GM12878 (cell line): Measurements from ENCODE around the gene AHCYL2. TPM values are rescaled to one million over a fixed set of nuclear protein-coding genes. Genes with fewer than 3 reads are reported as not detected.

Experiments used
- ATAC-seq: fragments of 200-7000 bp; cut with Tn5 transposase; 3 replicates; pipeline ENCODE4 v1.9.1; 2020; ENCODE audit warnings: mild to moderate bottlenecking, moderate library complexity
- BruUV-seq: library from RNA; stranded (reverse); fragments of 400-500 nt; replicated peaks from 2 replicates; lab custom pipeline; 2021; lab: Mats Ljungman, UMichigan
- CTCF ChIA-PET: fragments of 300-600 bp; sonication (Branson Sonifier 250); formaldehyde crosslinking; extraction: SDS; loops from one replicate; lab custom pipeline; 2021; ENCODE audit warnings: inconsistent platforms; lab: Yijun Ruan, JAX
- POLR2A ChIA-PET: fragments of 350-600 bp; formaldehyde crosslinking; extraction: SDS; loops from one replicate; lab custom pipeline; 2021; ENCODE audit warnings: inconsistent platforms; lab: Charles Lee
- RAD21 ChIA-PET: fragments of 300-600 bp; sonication (Branson Sonifier 250); formaldehyde crosslinking; loops from one replicate; lab custom pipeline; 2023; ENCODE audit warnings: antibody characterized with exemption; ENCODE audit not compliant: unreplicated experiment; lab: Charles Lee
- SMC1A ChIA-PET: fragments of 300-600 bp; sonication (Branson Sonifier 250); formaldehyde crosslinking; loops from one replicate; lab custom pipeline; 2023; ENCODE audit not compliant: unreplicated experiment, uncharacterized antibody; lab: Charles Lee
- DNase-seq: peaks from one replicate; pipeline ENCODE4 v3.0.0-alpha.2; 2011; ENCODE audit warnings: low read depth, low spot score
- FAIRE-seq: peaks from 3 replicates; lab custom pipeline; 2011; peaks lifted over from hg19 to GRCh38; lab: Jason Lieb, UNC
- H2AFZ ChIP-seq: 2 replicates; pipeline ENCODE4 v1.6.0; 2011; ENCODE audit warnings: low read depth, low read length, control low read depth; ENCODE audit not compliant: control insufficient read depth
- H3K27ac ChIP-seq: 2 replicates; pipeline ENCODE4 v1.5.1; 2011; ENCODE audit warnings: control low read depth; ENCODE audit not compliant: control insufficient read depth, insufficient read depth
- H3K27me3 ChIP-seq, 2 experiments: replicated peaks in 1 of 2; 2 replicates each; pipeline versions ENCODE4 v1.6.0 to v1.6.1; 2011; ENCODE audit warnings: low read length in 1 of 2; ENCODE audit not compliant: control insufficient read depth in 2 of 2, insufficient read depth in 2 of 2
- H3K36me3 ChIP-seq, 2 experiments: 2 replicates each; pipeline ENCODE4 v1.5.1; 2011; ENCODE audit warnings: low read length in 1 of 2; ENCODE audit not compliant: control insufficient read depth in 2 of 2, insufficient read depth in 2 of 2
- H3K4me1 ChIP-seq: 2 replicates; pipeline ENCODE4 v1.6.1; 2011; ENCODE audit warnings: mild to moderate bottlenecking, low read length, moderate library complexity, mixed read lengths; ENCODE audit not compliant: control insufficient read depth, insufficient read depth
- H3K4me2 ChIP-seq: 2 replicates; pipeline ENCODE4 v1.6.0; 2011; ENCODE audit warnings: control low read depth; ENCODE audit not compliant: control insufficient read depth, insufficient read depth
- H3K4me3 ChIP-seq: fragments of 200-600 bp; sonication (generic); 2 replicates; pipeline ENCODE4 v1.5.1; 2016
- H3K79me2 ChIP-seq: 2 replicates; pipeline ENCODE4 v1.6.0; 2011; ENCODE audit warnings: low read length; ENCODE audit not compliant: control insufficient read depth, insufficient read depth
- H3K9ac ChIP-seq: 2 replicates; pipeline ENCODE4 v1.8.0; 2011; ENCODE audit warnings: low read length, control low read depth, mixed read lengths; ENCODE audit not compliant: control insufficient read depth, insufficient read depth
- H3K9me3 ChIP-seq: replicated peaks from 3 replicates; pipeline ENCODE4 v1.5.1; 2011; ENCODE audit warnings: mild to moderate bottlenecking, low read length; ENCODE audit not compliant: control insufficient read depth, insufficient read depth
- H4K20me1 ChIP-seq: 2 replicates; pipeline ENCODE4 v1.6.0; 2011; ENCODE audit not compliant: control insufficient read depth, insufficient read depth
- FOXK2 ChIP-seq: fragments of 450-650 bp; IDR thresholded peaks from 2 replicates; pipeline ENCODE4 v1.6.1; 2017; ENCODE audit warnings: mild to moderate bottlenecking, moderate library complexity
- NFIC ChIP-seq: IDR thresholded peaks from 2 replicates; pipeline ENCODE4 v1.6.1; 2012; ENCODE audit warnings: low read depth, mild to moderate bottlenecking, inconsistent platforms, low read length, moderate library complexity
- NKRF ChIP-seq: fragments of 450-650 bp; conservative IDR thresholded peaks from 2 replicates; pipeline ENCODE4 v1.6.1; 2017; ENCODE audit warnings: mild to moderate bottlenecking, moderate library complexity
- ZBED1 ChIP-seq: IDR thresholded peaks from 2 replicates; pipeline ENCODE4 v1.6.1; 2016; ENCODE audit warnings: borderline replicate concordance
- ZNF384 ChIP-seq: IDR thresholded peaks from 2 replicates; pipeline ENCODE4 v1.6.1; 2012; ENCODE audit warnings: low read depth, mild to moderate bottlenecking, low read length, improper control_type of control experiment, borderline replicate concordance
- WGBS: methylation state at CpG from one replicate; pipeline ENCODE4 v1.1.6; 2016; ENCODE audit warnings: low lambda C conversion rate; ENCODE audit not compliant: insufficient replicate concordance, insufficient coverage; ENCODE audit errors: missing lambda C conversion rate; 5-methylcytosine and 5-hydroxymethylcytosine counted together
- in situ Hi-C: fragments of 300-500 bp; cut with MboI; formaldehyde crosslinking; loops from 9 replicates; pipeline ENCODE4 v1.14.3; 2018; ENCODE audit warnings: mixed read lengths
- intact Hi-C: fragments of 100-400 bp; cut with micrococcal nuclease; formaldehyde crosslinking; loops from one replicate; pipeline ENCODE4 v1.14.2; 2022; ENCODE audit not compliant: unreplicated experiment
- polyA plus RNA-seq, 11 experiments: library from polyadenylated mRNA; depleted of rRNA in 4 of 11; unstranded in 6 of 11; stranded (reverse) in 5 of 11; fragments of >200 nt; fragmentation: Nextera tagmentation in 4 of 11; fragmentation: Illumina TruSeq in 1 of 11; extraction: Ambion mirVana in 4 of 11; extraction: Trizol in 1 of 11; gene quantifications; 1 replicate in 1 of 11; 2 replicates in 10 of 11; pipeline versions ENCODE4 v1.2.1 to v1.2.3, GENCODE V29; 2011 to 2016; ENCODE audit warnings: inconsistent platforms in 2 of 11, missing spikeins in 2 of 11, low read depth in 1 of 11
- total RNA-seq, 4 experiments: library from RNA; depleted of rRNA in 3 of 4; stranded (reverse); fragments of >200 nt in 3 of 4; fragmentation: Illumina TruSeq in 1 of 4; extraction: Trizol in 1 of 4; gene quantifications; 2 replicates each; pipeline versions ENCODE4 v1.2.1 to v1.2.3, GENCODE V29; 2013 to 2021

The AHCYL2 gene
- total and polyA plus RNA-seq, 10 of the 15 experiments (the other 5 are each of a cell fraction or from before 2014, with no cell fraction given), result 1.7 to 29.1 (median 5.4) TPM

DNA sequence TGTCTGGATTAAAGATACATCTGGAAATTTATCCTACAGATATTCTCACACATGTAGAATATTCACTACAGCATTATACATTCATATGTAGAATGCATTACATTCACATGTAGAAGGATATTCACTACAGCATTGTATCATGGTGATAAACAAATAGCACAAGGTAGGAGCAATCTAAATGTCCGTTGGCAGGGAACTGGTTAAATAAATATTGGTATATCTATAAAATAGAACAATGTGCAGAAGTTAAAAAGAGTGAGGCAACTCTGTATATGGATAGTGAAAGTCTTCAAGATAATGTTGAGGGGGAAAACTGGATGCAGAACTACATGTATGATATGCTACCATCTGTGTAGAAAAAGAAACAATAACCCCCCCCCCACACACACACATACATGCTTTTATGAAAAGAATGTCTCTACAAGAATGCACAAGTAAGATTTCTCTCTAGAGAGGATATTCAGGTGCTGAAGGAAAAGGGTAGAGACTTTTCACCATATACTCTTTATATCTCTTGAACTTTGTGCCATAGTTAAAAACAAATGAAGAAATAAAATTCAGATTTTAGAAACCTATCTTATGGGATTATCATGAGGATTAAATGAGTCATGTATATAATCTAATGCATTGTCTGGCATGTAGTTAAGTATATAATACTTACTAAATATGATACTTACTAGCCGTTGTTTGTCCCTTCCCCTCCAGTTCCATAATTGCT is 123.4 kb downstream of the AHCYL2 start:
- no peak overlapping the region for H3K4me3 ChIP-seq
- no peaks in the 10 kb centered on the region for H3K36me3 ChIP-seq
- H2AFZ ChIP-seq, result no peak overlapping the region
- RAD21 ChIA-PET, result interaction anchor here (1.0 to 2.2 kb wide), 4 partner anchors 15 to 22 kb away, joined by 3 to 10 read pairs (median 6); no protein-coding TSS in a partner anchor
- H3K79me2 ChIP-seq, result no peaks in the 10 kb centered on the region
- CTCF ChIA-PET, result interaction anchor here (0.5 to 12.0 kb wide), 7 partner anchors 11 to 896 kb away, joined by 3 to 561 read pairs (median 7); no protein-coding TSS in a partner anchor
- H3K27me3 ChIP-seq, result no peaks in the 10 kb centered on the region
- no peak overlapping the region for H3K4me2 ChIP-seq
- no TSS peak for BruUV-seq
- TF ChIP-seq NKRF (no peak), ZNF384 (no peak), NFIC (no peak), ZBED1 (no peak), FOXK2 (no peak)
- SMC1A ChIA-PET, result interaction anchor here (2.5 to 10.3 kb wide), 3 partner anchors 13 to 122 kb away, joined by 10 to 451 read pairs (median 107); no protein-coding TSS in a partner anchor
- H3K4me1 ChIP-seq, result peaks cover 28% of the 10 kb centered on the region
- DNase-seq, result no peak
- WGBS, result 68% methylated on average over 2 of the region's 2 CpGs
- no peaks in the 10 kb centered on the region for H3K9me3 ChIP-seq
- POLR2A ChIA-PET, result no interaction called here
- no peak for ATAC-seq
- H3K27ac ChIP-seq, result no peak overlapping the region
- intact Hi-C loops, result no loop called here
- no peak for FAIRE-seq
- H4K20me1 ChIP-seq, result no peaks in the 10 kb centered on the region
- in situ Hi-C loops, result loop anchor here (10.0 kb wide), 1 partner anchor 297 kb away; no protein-coding TSS in a partner anchor
- no peak overlapping the region for H3K9ac ChIP-seq
